Epithelial cell of esophagus (primary cell): Measurements from ENCODE around the gene MYRF.

Experiments
- DNase-seq: peaks from one replicate; pipeline ENCODE4 v3.0.0; 2010; ENCODE audit warnings: low read depth
- H3K4me3 ChIP-seq: 2 replicates; pipeline ENCODE4 v1.5.1; 2011; ENCODE audit warnings: mild to moderate bottlenecking, low read length, control low read depth
- TF ChIP-seq, protein P1 (sequence below): IDR thresholded peaks from 2 replicates; pipeline ENCODE4 v1.5.1; 2011; ENCODE audit warnings: low read depth, mild to moderate bottlenecking, low read length, control low read depth, inconsistent platforms; ENCODE audit not compliant: insufficient read depth; ENCODE audit errors: missing control alignments

The MYRF gene

DNA sequence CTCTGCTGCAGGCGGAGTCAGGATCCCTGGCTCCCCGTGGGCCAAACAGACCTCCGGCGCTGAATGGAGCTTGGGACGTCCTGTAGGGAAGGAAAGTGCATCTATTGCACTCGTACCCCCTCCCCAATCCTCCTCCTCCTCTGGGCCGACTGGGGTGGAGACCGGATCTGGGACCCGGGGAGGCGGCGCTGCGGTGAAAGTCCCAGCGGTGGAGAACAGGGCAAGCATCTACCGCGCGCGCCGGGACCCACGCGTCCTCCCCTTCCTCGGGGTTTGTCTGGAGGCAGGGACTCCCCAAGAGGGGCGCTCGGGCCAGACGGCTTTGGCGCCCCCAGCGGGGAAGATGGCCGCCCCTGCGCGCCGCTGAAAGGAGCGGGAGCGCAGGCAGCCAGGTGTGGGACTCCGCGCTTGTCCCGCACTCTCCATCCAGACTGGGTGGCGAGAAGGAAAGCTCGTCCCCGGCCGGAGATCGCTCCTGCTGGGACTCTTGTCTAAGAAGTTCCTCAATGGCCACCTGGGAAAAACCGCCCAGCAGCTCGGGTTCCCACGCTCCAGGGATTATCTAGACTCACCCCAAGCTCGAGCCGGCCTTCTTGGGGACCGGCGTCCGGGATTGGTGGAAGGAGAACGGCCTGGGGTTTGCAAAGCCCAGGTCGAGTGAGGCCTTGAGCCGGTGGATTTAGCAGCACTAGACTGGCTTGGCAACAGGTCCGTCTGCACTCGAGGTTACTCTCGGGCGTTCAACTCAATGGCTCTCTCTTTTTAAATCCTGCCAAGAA, 76.4 kb downstream of the MYRF start:
- peak overlapping the region; percentile 68 for H3K4me3 ChIP-seq
- peak; percentile 45 for DNase-seq
- TF ChIP-seq, protein P1, sequence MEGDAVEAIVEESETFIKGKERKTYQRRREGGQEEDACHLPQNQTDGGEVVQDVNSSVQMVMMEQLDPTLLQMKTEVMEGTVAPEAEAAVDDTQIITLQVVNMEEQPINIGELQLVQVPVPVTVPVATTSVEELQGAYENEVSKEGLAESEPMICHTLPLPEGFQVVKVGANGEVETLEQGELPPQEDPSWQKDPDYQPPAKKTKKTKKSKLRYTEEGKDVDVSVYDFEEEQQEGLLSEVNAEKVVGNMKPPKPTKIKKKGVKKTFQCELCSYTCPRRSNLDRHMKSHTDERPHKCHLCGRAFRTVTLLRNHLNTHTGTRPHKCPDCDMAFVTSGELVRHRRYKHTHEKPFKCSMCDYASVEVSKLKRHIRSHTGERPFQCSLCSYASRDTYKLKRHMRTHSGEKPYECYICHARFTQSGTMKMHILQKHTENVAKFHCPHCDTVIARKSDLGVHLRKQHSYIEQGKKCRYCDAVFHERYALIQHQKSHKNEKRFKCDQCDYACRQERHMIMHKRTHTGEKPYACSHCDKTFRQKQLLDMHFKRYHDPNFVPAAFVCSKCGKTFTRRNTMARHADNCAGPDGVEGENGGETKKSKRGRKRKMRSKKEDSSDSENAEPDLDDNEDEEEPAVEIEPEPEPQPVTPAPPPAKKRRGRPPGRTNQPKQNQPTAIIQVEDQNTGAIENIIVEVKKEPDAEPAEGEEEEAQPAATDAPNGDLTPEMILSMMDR = peak; percentile 24

GRCh38 chr11:61829806-61830205, 77.4 kb downstream of the MYRF start:
- peak overlapping the region; percentile 68 for H3K4me3 ChIP-seq
- no peak for DNase-seq
- TF ChIP-seq, protein P1 = no peak

DNA sequence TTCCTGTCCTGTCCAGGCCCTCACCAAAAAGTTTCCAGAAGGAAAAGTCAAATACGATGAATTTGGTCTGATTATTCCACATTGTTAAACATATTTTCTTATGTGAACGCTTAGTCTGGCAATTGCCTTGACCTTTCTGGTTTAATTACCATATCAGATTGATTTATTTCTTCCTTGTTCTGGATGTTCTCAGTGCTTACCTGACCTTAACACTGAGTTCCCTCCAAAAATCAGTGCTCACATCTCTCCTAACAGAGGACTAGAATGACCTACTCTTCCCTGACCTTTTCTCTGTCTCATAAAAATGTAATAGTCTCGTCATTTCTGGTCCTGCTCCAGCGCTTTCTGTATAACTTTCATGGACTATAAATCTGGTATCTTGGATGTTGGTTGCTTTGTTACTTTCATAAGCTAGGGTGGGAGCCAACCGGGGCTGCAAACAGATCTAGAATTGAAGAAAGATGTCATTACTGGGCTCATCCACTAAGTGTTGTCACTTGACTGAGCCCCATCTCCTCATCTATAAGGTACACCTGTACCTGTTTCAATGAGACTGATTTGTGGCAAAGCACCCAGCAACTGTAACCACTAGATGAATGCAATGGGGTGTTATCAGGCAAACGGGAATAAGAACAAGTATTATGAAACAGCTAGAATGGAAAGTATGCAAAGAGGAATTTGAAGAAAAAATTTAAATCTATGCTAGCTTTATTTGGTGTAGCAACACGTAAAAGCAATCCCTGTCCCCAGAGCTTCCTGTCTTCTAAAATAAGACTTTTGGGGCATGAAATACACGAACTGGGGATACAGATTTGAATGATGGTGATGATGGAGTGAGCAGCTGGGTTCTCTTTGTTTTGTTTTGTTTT, 78.0 kb downstream of the MYRF start:
- H3K4me3 ChIP-seq = no peak overlapping the region
- TF ChIP-seq, protein P1 = no peak
- no peak for DNase-seq

- TF ChIP-seq, protein P1 = no peak
- DNase-seq = no peak
- H3K4me3 ChIP-seq = no peak overlapping the region
Observed at GRCh38 chr11:61832207-61832606, 79.8 kb downstream of the MYRF start.

DNA sequence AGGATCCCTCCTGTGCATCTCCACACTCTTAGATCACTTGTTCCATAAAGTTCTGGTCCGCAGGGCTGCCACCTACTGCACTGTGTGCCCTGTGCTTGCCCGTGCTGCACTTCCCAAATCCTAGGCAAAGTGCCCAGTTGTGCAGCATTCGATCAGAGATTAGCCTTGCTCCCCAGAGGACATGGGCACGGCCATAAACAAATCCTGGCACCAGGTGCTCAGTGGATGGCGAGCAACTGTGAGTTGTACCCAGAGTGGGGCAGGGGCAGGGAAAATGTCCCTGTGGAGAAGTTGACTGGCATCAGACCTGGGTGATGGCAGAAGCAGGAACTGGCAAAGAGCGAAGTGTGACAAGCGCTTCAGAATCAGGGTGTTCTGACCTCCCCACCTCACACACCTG, 80.3 kb downstream of the MYRF start:
- TF ChIP-seq, protein P1 = no peak
- DNase-seq = no peak
- no peak overlapping the region for H3K4me3 ChIP-seq

GRCh38 chr11:61833471-61833870, 81.0 kb downstream of the MYRF start:
- no peak for DNase-seq
- TF ChIP-seq, protein P1 = no peak
- H3K4me3 ChIP-seq = no peak overlapping the region

GRCh38 chr11:61833926-61834277, 81.5 kb downstream of the MYRF start:
- TF ChIP-seq, protein P1 = no peak
- DNase-seq = no peak
- no peak overlapping the region for H3K4me3 ChIP-seq
